Glutamatergic neuron (in vitro differentiated cells): ENCODE results near the gene KCNE3. TPM values are rescaled to one million over a fixed set of nuclear protein-coding genes. Genes with fewer than 3 reads are reported as not detected.
A peak's percentile ranks its signal among the peaks of the same experiment; 100 is the strongest.

Experiments used
- DNase-seq: peaks from one replicate; pipeline ENCODE4 v3.0.0; 2022
- H3K27ac Mint-ChIP-seq: one replicate; pipeline ENCODE4 v1.8.0; 2020; ENCODE audit warnings: mild to moderate bottlenecking, mixed read lengths, inconsistent platforms; ENCODE audit not compliant: unreplicated experiment
- H3K27me3 Mint-ChIP-seq: one replicate; pipeline ENCODE4 v1.8.0; 2020; ENCODE audit warnings: mild to moderate bottlenecking, moderate library complexity, mixed read lengths, inconsistent platforms; ENCODE audit not compliant: unreplicated experiment
- H3K36me3 Mint-ChIP-seq: one replicate; pipeline ENCODE4 v1.8.0; 2020; ENCODE audit warnings: mild to moderate bottlenecking, mixed read lengths, inconsistent platforms; ENCODE audit not compliant: unreplicated experiment
- H3K4me1 Mint-ChIP-seq: one replicate; pipeline ENCODE4 v1.8.0; 2020; ENCODE audit warnings: mild to moderate bottlenecking, low read depth, mixed read lengths, inconsistent platforms; ENCODE audit not compliant: unreplicated experiment
- H3K4me3 Mint-ChIP-seq: one replicate; pipeline ENCODE4 v1.8.0; 2020; ENCODE audit warnings: mild to moderate bottlenecking, mixed read lengths, inconsistent platforms; ENCODE audit not compliant: unreplicated experiment
- H3K9me3 Mint-ChIP-seq: one replicate; pipeline ENCODE4 v1.8.0; 2020; ENCODE audit warnings: mild to moderate bottlenecking, moderate library complexity, mixed read lengths, inconsistent platforms; ENCODE audit not compliant: unreplicated experiment
- total RNA-seq: library from RNA; stranded (reverse); fragmentation: NEBNext Ultra II Directional; extraction: Animal tissue kit (Norgen Biotek cat#: 25700); gene quantifications from one replicate; pipeline ENCODE4 v1.2.1, GENCODE V29; 2021; ENCODE audit not compliant: unreplicated experiment
- TF ChIP-seq, protein P1 (sequence below): fragments of 200-600 bp; sonication (generic); IDR thresholded peaks from one replicate; pipeline ENCODE4 v1.5.0; 2021; ENCODE audit not compliant: partially characterized antibody, unreplicated experiment

Gene KCNE3
- total RNA-seq, 1 donor from 2014 or later: not detected

DNA sequence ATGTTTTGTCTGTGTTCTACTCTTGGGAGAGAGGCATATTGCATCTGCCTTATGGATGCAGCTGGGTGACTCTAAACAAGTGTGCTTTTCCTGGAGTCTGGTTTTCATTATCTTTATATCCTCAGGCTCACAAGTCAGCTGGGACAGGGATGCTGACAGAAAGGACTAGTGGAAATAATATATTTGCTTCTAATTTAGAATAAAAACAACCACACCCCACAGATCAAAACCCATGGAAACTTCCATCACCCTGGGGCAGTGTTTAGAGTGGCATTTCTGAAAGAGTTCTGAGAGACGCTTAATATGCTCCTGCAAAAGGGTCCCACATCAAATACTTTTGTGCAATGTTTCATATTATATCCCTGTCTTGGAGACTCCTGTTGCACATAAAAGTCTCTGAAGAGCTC is 20.8 kb downstream of the KCNE3 start:
- Mint-ChIP-seq H3K27ac (no peak overlapping the region), H3K36me3 (no peaks in the 10 kb centered on the region), H3K27me3 (no peaks in the 10 kb centered on the region), H3K9me3 (no peaks in the 10 kb centered on the region), H3K4me1 (peaks cover 20% of the 10 kb centered on the region), H3K4me3 (no peak overlapping the region)
- DNase-seq: no peak
- TF ChIP-seq, protein P1, sequence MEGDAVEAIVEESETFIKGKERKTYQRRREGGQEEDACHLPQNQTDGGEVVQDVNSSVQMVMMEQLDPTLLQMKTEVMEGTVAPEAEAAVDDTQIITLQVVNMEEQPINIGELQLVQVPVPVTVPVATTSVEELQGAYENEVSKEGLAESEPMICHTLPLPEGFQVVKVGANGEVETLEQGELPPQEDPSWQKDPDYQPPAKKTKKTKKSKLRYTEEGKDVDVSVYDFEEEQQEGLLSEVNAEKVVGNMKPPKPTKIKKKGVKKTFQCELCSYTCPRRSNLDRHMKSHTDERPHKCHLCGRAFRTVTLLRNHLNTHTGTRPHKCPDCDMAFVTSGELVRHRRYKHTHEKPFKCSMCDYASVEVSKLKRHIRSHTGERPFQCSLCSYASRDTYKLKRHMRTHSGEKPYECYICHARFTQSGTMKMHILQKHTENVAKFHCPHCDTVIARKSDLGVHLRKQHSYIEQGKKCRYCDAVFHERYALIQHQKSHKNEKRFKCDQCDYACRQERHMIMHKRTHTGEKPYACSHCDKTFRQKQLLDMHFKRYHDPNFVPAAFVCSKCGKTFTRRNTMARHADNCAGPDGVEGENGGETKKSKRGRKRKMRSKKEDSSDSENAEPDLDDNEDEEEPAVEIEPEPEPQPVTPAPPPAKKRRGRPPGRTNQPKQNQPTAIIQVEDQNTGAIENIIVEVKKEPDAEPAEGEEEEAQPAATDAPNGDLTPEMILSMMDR: no peak

GRCh38 chr11:74444173-74444826 is 23.0 kb downstream of the KCNE3 start:
- DNase-seq: no peak
- no peaks in the 10 kb centered on the region for H3K36me3 Mint-ChIP-seq
- no peaks in the 10 kb centered on the region for H3K9me3 Mint-ChIP-seq
- H3K4me1 Mint-ChIP-seq: peaks cover 17% of the 10 kb centered on the region
- no peak overlapping the region for H3K27ac Mint-ChIP-seq
- no peaks in the 10 kb centered on the region for H3K27me3 Mint-ChIP-seq
- TF ChIP-seq, protein P1: no peak
- no peak overlapping the region for H3K4me3 Mint-ChIP-seq

DNA sequence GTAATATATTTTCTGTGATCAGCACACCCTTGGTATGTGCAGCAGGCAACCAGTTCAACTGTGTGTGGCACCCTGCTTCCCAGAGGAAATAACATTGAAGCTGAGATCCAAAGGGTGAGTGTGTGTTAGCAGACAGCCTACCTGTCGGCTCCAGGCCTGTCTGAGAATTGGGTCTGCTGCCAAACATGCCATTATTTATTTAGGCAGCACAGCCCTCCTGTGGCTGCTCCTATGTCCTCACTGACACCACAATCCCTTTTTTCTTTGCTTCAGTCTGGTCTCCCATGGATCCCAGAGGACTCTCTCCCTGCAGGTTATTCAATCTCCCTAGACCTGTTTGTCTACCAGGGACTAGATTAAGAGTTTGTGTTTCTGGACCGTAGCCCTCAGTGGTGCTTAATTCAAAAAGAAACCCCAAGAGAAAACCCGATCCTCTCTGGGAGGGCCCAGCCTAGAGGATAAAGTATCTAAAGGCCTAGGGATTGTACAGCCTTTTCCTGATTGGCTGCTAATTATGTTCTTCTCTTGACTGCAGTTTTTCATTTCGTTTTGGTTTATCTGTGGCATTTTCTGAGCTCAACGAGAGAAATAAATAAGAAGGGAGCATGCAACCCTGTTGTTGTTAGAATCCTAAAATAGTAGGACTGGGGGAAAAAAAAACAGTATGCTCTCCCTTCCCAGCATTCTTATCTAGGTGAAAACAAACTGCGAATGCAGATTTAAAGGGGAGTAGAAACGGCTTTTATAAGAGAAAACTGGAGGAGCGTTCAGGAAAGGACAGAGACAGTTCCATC is 24.1 kb downstream of the KCNE3 start:
- Mint-ChIP-seq H3K27ac (peak overlapping the region; percentile 29), H3K36me3 (no peaks in the 10 kb centered on the region), H3K4me1 (peaks cover 14% of the 10 kb centered on the region), H3K9me3 (no peaks in the 10 kb centered on the region), H3K27me3 (no peaks in the 10 kb centered on the region), H3K4me3 (peak overlapping the region; percentile 19)
- TF ChIP-seq, protein P1: no peak
- DNase-seq: no peak

- Mint-ChIP-seq H3K36me3 (no peaks in the 10 kb centered on the region), H3K4me3 (no peak overlapping the region), H3K9me3 (no peaks in the 10 kb centered on the region), H3K4me1 (peaks cover 14% of the 10 kb centered on the region), H3K27me3 (no peaks in the 10 kb centered on the region), H3K27ac (no peak overlapping the region)
- DNase-seq: no peak
- TF ChIP-seq, protein P1: no peak
These were observed 24.7 kb downstream of the KCNE3 start for GRCh38 chr11:74442636-74443035.

DNA sequence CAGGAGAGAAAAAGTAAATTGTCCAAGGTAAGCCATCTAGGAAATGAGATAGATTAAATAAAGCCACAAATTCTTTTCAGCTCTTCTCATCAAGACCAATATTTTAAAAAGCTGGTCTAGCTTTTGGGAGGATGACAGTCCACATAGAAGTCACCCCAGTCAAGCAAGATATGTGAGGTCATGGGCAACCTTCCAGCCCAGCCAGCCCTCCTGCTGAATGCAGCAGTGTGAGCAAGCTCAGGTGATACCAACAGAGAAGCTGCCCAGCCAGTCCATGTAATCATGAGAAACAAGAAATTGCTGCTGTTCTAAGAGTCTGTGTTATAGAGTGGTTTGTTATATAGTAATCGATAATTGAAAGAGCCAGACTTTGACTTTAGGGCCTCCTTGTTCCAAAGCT is 28.7 kb downstream of the KCNE3 start:
- H3K36me3 Mint-ChIP-seq: no peaks in the 10 kb centered on the region
- peaks cover 10% of the 10 kb centered on the region for H3K4me1 Mint-ChIP-seq
- no peak overlapping the region for H3K27ac Mint-ChIP-seq
- no peaks in the 10 kb centered on the region for H3K9me3 Mint-ChIP-seq
- no peaks in the 10 kb centered on the region for H3K27me3 Mint-ChIP-seq
- no peak for DNase-seq
- H3K4me3 Mint-ChIP-seq: no peak overlapping the region
- TF ChIP-seq, protein P1: no peak
